Skeletal muscle tissue (tissue), 4 donors: ENCODE measurements around the gene FN3KRP. TPM values are rescaled to one million over a fixed set of nuclear protein-coding genes. Genes with fewer than 3 reads are reported as not detected.
"Not testable (repeated sequence)": the region's sequence is repeated elsewhere in the genome, so short reads cannot be mapped to it uniquely, and the experiment has no call there.

ENCODE experiments used
- H3K27ac ChIP-seq: one replicate; pipeline ENCODE4 v1.7.0; 2013; ENCODE audit warnings: mild to moderate bottlenecking, low read depth, low read length, inconsistent platforms
- H3K27me3 ChIP-seq, 3 donors: one replicate each; pipeline ENCODE4 v1.7.0; 2013; ENCODE audit warnings: low read length in 3 of 3; ENCODE audit not compliant: control insufficient read depth in 3 of 3, insufficient read depth in 3 of 3
- H3K36me3 ChIP-seq, 3 donors: one replicate each; pipeline ENCODE4 v1.7.0; 2013; ENCODE audit warnings: low read length in 3 of 3; ENCODE audit not compliant: control insufficient read depth in 3 of 3, insufficient read depth in 3 of 3
- H3K4me1 ChIP-seq, 3 donors: one replicate each; pipeline ENCODE4 v1.7.0; 2013; ENCODE audit warnings: low read length in 3 of 3, mild to moderate bottlenecking in 3 of 3; ENCODE audit not compliant: control insufficient read depth in 3 of 3, insufficient read depth in 3 of 3
- H3K4me3 ChIP-seq, 3 donors: one replicate each; pipeline ENCODE4 v1.7.0; 2013; ENCODE audit warnings: low read length in 3 of 3
- H3K9ac ChIP-seq, 3 donors: one replicate each; pipeline ENCODE4 v1.7.0; 2013; ENCODE audit warnings: low read length in 3 of 3, mild to moderate bottlenecking in 3 of 3, moderate library complexity in 2 of 3, low read depth in 1 of 3
- H3K9me3 ChIP-seq, 3 donors: one replicate each; pipeline ENCODE4 v1.7.0; 2013; ENCODE audit warnings: low read length in 3 of 3; ENCODE audit not compliant: control insufficient read depth in 3 of 3
- total RNA-seq: library from RNA; depleted of rRNA; stranded (reverse); fragments of >200 nt; gene quantifications from one replicate; pipeline ENCODE4 v1.2.3, GENCODE V29; 2014
- donor health status: Osteomylitis.

Gene FN3KRP
- total RNA-seq, 1 donor from 2014 or later = 14.1 TPM

DNA sequence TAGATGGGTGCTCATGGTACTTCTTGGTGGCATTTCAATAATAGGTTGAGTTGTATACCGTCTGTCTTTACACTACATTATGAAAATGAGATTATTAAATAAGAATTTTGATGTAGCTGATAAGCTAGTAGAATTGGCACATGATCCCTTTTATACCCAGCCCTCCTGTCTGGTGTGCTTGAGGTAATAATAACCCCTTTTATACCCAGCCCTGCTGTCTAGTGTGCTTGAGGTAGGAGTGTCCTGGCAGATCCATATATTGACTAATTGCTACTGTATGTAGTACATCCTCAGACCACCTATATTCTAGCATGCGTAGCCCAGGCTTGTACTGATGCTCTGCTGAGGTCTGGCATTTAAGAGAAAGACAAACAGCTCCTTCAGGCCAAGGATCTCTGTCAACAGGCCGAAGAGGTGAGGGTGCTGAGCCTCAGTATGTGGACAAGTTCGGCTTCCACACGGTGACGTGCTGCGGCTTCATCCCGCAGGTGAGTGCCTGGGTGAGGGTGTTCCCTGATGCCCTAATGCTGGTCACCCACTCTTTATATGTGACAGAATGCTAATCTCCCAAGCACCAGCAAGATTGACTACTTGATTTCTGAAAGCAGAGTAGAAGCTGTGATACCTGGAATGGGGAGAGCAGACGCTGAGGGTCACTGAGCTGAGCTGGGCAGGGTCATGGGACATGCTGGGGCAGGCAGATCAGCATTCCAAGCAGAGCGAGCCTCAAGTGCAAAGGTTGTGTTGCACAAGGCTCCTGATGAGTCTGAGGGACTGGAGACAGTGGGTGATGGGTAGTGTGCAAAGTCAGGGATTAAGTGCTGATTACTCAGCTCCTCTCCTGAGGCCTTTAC, 24.6 kb downstream of the FN3KRP start:
- Histone ChIP-seq H3K36me3 (peaks cover 38 to 42% (median 42%) of the 10 kb centered on the region in 3 donors), H3K4me3 (no peak overlapping the region), H3K27ac (no peak overlapping the region), H3K4me1 (peaks cover 5 to 20% (median 18%) of the 10 kb centered on the region in 3 donors), H3K9ac (no peak overlapping the region), H3K27me3 (no peaks in the 10 kb centered on the region), H3K9me3 (peaks cover 2 to 4% (median 3%) of the 10 kb centered on the region in 3 donors)

DNA sequence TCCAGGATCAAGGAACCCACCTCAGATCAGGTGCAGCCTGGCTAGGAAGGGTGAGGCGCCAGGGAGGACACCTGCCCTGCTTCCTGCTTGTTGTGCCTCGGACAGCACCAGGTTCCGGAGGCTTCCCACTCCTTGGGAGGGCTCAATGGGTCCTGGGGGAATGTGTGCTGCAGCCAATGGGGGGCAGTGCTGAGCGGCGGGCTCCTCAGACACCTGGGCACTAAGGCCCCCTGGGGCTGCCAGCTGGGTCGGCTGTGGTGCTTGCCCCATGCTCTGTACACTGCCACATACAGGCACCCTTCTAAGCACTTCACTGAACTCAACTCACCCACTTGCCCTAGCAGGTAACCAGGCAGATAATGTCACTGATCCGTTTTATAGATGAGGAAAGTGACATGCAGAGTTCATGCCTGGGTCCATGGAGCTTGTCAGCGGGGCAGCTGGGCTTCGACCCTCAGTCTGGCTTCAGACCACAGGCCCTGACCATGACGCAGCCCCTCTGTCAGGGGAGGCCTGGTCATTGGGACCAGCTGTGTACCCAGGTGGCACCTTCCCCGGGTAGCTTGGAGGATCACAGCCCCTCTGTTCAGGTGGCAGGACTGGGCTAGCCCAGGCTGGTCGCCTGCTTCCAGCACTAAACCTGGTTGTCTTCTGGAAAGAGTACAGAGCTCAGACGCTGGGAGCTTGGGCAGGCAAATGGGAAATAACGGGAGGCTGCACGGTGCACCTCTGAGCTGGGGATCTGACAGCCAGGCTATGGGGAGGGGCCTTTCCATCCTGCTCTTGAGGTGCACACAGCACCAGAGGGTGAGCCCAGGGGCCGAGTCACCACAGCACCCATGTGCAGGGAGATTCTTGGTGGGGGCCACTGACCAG, 27.1 kb downstream of the FN3KRP start:
- Histone ChIP-seq H3K9ac (no peak overlapping the region), H3K36me3 (peaks cover 36 to 42% (median 37%) of the 10 kb centered on the region in 3 donors), H3K4me3 (no peak overlapping the region), H3K27ac (no peak overlapping the region), H3K4me1 (peaks cover 0 to under 1% (median 0%) of the 10 kb centered on the region in 3 donors), H3K9me3 (peaks cover 2 to 4% (median 3%) of the 10 kb centered on the region in 3 donors), H3K27me3 (no peaks in the 10 kb centered on the region)

DNA sequence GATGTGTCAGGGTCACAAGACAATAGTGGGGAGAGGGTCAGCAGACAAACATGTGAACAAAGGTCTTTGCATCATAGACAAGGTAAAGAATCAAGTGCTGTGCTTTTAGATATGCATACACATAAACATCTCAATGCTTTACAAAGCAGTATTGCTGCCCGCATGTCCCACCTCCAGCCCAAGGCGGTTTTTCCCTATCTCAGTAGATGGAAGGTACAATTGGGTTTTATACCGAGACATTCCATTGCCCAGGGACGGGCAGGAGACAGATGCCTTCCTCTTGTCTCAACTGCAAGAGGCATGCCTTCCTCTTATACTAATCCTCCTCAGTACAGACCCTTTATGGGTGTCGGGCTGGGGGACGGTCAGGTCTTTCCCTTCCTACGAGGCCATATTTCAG, 28.2 kb downstream of the FN3KRP start:
- not testable (repeated sequence) for H3K9ac ChIP-seq, H3K9me3 ChIP-seq, H3K27me3 ChIP-seq, H3K4me1 ChIP-seq, H3K27ac ChIP-seq, H3K4me3 ChIP-seq
- H3K36me3 ChIP-seq = peaks cover 34 to 47% (median 35%) of the 10 kb centered on the region in 3 donors

DNA sequence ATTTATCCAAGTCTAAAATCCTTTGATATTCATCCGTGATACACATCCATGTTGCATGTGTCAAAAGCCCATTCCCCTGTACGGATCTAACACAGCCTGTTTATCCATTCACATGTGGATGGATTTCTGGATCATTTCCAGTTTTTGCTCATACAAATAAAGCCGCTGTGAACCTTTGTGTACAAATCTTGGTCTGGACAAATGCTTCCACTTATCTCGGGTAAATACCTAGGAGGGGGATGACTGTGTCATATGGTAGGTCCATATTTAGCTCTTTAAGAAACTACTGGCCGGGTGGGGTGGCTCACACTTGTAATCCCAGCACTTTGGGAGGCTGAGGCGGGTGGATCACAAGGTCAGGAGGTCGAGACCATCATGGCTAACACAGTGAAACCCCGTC, 29.0 kb downstream of the FN3KRP start:
- H3K9me3 ChIP-seq = peaks cover 2 to 4% (median 3%) of the 10 kb centered on the region in 3 donors
- H3K9ac ChIP-seq = no peak overlapping the region
- no peak overlapping the region for H3K4me3 ChIP-seq
- no peak overlapping the region for H3K27ac ChIP-seq
- no peaks in the 10 kb centered on the region for H3K27me3 ChIP-seq
- peaks cover 26 to 39% (median 27%) of the 10 kb centered on the region in 3 donors for H3K36me3 ChIP-seq
- no peaks in the 10 kb centered on the region for H3K4me1 ChIP-seq

DNA sequence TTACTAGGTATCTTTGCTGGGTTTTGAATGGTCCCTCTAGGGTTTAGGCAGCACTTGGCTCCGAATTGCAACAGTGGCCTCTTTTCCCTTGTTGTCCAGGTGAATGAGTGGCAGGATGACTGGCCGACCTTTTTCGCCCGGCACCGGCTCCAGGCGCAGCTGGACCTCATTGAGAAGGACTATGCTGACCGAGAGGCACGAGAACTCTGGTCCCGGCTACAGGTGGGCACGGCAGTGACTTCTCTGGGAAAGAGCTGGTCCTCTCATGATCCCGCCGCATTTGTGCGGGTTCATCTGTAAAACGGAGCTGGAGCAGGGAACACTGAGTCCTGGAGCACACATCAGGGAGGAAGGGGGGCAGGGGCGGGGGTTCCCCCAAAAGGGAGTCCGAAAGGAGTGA, 32.2 kb downstream of the FN3KRP start:
- Histone ChIP-seq H3K9me3 (no peaks in the 10 kb centered on the region), H3K9ac (no peak overlapping the region), H3K36me3 (peaks cover 0 to 8% (median 4%) of the 10 kb centered on the region in 3 donors), H3K4me1 (peaks cover 9 to 12% (median 9%) of the 10 kb centered on the region in 3 donors), H3K27ac (no peak overlapping the region), H3K4me3 (no peak overlapping the region), H3K27me3 (no peaks in the 10 kb centered on the region)

DNA sequence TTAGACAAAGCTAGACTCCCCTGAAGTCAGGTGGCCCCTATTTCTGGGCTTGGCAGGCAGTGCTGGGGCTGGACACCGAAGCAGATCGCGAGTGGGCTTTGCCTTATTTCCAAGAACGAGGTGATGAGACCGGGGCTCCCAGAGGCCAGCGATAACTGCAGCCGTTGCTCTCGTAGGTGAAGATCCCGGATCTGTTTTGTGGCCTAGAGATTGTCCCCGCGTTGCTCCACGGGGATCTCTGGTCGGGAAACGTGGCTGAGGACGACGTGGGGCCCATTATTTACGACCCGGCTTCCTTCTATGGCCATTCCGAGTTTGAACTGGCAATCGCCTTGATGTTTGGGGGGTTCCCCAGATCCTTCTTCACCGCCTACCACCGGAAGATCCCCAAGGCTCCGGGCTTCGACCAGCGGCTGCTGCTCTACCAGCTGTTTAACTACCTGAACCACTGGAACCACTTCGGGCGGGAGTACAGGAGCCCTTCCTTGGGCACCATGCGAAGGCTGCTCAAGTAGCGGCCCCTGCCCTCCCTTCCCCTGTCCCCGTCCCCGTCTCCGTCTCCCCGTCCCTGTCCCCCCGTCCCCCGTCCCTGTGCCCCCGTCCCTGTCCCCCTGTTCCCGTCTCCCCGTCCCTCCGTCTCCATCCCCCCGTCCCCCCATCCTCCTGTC, 33.9 kb downstream of the FN3KRP start:
- Histone ChIP-seq H3K36me3 (peaks cover 0 to 6% (median 2%) of the 10 kb centered on the region in 3 donors), H3K4me1 (peaks cover 9 to 15% (median 9%) of the 10 kb centered on the region in 3 donors), H3K9ac (no peak overlapping the region), H3K9me3 (no peaks in the 10 kb centered on the region), H3K4me3 (no peak overlapping the region), H3K27ac (no peak overlapping the region), H3K27me3 (no peaks in the 10 kb centered on the region)

DNA sequence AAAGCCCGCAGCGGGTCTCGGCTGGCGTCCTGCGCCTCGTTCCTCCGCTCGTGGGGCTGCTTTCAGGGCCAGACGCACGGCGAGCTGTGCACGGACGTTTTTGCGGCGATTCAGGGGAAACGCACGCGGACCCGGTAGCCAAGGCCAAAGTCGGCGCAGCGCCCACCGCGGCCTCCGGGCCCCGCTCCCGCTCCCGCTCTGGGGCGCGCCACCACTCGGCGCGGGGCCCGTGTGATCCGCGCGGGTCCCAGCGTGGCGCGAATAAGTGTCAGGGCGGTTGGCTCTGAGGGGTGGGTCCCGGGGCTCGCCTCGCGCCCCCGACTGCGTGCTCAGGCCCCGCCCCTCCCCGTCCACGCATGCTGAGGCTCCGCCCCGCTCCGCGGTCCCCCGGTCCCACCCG, 34.7 kb downstream of the FN3KRP start:
- Histone ChIP-seq H3K36me3 (peaks cover 0 to 6% (median 2%) of the 10 kb centered on the region in 3 donors), H3K4me1 (peaks cover 9 to 19% (median 11%) of the 10 kb centered on the region in 3 donors), H3K4me3 (peak overlapping the region in 2 of 3 donors; percentile 56 to 64), H3K9me3 (no peaks in the 10 kb centered on the region), H3K9ac (peak overlapping the region in 1 of 3 donors; percentile 16), H3K27ac (peak overlapping the region; percentile 60), H3K27me3 (no peaks in the 10 kb centered on the region)

DNA sequence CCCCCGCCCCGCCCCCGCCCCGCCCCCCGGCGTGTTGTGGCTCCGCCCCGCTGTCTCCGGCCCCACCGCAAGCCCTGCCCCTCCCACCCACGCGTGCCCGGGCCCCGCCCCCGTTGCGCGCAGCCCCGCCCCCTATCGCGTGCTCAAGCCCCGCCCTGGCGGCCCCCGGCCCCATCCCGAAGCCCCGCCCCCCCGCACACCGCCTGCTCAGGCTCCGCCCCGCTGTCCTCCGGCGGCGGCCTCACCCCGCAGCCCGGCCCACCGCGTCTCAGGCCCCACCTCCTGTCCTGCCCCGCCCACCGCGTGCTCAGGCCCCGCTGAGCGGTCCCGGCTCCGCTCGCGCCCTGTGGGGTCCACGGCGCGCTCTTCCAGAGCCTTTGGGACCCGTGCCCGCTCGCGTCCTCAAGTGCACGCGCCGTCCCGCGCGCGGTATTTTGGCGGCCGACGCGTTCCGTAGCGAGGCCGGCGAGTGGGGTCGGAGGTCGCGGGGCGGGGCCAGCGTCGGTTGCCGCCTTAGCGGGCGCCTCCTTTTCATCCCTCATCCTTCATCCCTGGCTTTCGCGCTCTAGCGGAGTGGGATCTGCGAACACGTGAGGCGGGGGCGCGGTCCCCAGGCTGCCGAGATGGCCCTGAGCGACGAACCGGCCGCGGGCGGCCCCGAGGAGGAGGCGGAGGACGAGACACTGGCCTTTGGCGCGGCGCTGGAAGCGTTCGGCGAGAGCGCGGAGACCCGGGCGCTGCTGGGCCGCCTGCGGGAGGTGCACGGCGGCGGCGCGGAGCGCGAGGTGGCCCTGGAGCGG, 35.3 kb downstream of the FN3KRP start, which contains the start of gene TBCD:
TBCD (plus strand) TSS at position 495 of the 800 bp plus-strand sequence; CDS start at position 624, 129 bp downstream.
- Histone ChIP-seq H3K9ac (peak within 1 kb of the TSS; percentile 74 to 86 (median 77)), H3K36me3 (peaks cover 0 to 6% (median 2%) of the 10 kb centered on the region in 3 donors), H3K4me1 (peaks cover 9 to 19% (median 11%) of the 10 kb centered on the region in 3 donors), H3K27me3 (no peaks in the 10 kb centered on the region), H3K4me3 (peak within 1 kb of the TSS; percentile 74 to 92 (median 82)), H3K27ac (peak within 1 kb of the TSS; percentile 75), H3K9me3 (no peaks in the 10 kb centered on the region)
